Right lobe of liver (tissue), 4 donors: Measurements from ENCODE around the gene ULK4.
"Not testable (repeated sequence)": the region's sequence is repeated elsewhere in the genome, so short reads cannot be mapped to it uniquely, and the experiment has no call there.

Experiments
- CTCF ChIP-seq, 4 donors: fragments of 200-600 bp in 3 of 4; fragments of 450-650 bp in 1 of 4; IDR thresholded peaks; one replicate each; pipeline versions ENCODE4 v1.5.1 to v1.8.0; 2016 to 2022; ENCODE audit warnings: antibody characterized with exemption in 4 of 4, mild to moderate bottlenecking in 2 of 4
- POLR2A ChIP-seq: fragments of 450-650 bp; IDR thresholded peaks from one replicate; pipeline ENCODE4 v1.6.1; 2017; ENCODE audit warnings: antibody characterized with exemption, mild to moderate bottlenecking
- donor health status: DM: no; HTN: no; CAD: no.
- donor health status: DM: no; HTN: no; CAD: no.
- donor health status: DM: no; HTN: yes; CAD: no.

DNA sequence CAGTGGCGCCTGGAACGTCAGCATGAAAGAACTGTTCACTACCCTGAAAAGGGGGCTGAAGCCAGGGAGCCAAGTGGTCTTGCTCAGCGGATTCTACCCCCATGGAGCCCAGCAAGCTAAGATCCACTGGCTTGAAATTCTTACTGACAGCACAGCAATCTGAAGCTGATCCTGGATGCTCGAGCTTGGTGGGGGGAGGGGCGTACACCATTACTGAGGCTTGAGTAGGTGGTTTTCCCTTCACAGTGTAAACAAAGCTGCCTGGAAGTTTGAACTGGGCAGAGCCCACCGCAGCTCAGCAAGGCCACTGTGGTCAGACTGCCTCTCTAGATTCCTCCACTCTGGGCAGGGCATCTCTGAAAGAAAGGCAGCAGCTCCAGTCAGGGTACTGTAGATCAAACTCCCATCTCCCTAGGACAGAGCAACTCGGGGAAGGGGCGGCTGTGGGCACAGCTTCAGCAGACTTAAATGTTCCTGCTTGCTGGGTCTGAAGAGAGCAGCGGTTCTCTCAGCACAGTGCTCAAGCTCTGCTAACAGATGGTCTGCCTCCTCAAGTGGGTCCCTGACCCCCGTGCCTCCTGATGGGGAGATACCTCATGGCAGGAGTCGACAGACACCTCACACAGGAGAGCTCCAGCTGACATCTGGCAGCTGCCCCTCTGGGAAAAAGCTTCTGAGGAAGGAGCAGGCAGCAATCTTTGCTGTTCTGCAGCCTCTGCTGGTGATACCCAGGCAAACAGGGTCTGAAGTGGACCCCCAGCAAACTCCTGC, 591.0 kb downstream of the ULK4 start:
- not testable (repeated sequence) for TF ChIP-seq POLR2A; CTCF (IDR thresholded peaks at IDR 0.05)
